Measurements from ENCODE around the gene SLC25A34.
"Not testable (repeated sequence)": the region's sequence is repeated elsewhere in the genome, so short reads cannot be mapped to it uniquely, and the experiment has no call there.

Gene SLC25A34

DNA sequence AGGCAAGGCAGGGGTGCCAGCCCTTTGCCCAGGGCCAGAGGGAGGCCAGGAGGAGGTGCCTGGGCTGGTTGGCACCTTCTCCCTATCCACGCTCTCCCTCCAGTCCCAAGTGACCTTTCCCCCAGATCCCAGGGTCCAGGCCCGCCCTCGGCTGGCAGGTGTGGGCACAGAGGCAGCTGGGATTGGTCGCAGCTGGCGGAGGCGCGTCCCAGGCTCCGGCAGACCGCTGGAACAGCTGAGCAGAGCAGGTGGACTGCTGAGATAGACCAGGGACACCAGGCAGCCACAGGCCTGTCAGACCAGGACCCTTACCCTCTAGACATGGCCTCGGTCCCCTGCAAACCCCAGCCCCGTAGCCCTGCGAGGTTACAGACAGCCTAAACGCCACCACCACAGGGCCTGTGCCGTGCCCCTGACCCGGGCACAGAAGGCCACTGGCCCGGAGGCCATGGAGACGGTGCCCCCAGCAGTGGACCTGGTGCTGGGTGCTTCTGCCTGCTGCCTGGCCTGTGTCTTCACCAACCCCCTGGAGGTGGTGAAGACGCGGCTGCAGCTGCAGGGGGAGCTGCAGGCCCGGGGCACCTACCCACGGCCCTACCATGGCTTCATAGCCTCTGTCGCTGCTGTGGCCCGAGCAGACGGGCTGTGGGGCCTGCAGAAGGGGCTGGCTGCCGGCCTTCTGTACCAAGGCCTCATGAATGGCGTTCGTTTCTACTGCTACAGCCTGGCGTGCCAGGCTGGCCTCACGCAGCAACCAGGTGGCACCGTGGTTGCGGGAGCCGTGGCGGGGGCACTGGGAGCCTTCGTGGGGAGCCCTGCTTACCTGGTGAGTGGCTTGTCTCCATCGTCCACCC, at the start of gene SLC25A34:
Gene SLC25A34 (plus strand): TSS at position 221 of the 854 bp plus-strand sequence. CDS start 228 bp downstream, at position 449.
- DNase-seq, result peak; percentile 90

DNA sequence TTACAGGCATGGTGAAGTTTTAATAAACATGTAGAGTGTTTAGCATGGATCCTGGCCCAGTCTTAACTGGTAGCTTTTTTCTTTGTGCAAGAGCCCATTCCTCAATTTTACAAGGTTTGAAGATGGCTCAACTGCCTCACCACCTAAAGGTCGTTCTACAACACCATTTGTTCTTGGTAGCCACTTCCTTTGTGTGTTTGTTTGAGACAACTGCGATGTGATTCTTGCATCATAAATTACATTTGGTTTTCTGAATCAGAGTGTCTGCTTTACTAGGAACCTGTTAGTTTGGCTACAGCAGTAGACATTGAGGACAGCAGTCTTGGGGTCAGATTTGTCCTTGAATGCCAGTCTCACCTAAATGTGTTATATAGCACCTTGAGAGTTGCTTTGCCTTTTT, 48.6 kb upstream of the SLC25A34 start:
- no peak for DNase-seq

DNA sequence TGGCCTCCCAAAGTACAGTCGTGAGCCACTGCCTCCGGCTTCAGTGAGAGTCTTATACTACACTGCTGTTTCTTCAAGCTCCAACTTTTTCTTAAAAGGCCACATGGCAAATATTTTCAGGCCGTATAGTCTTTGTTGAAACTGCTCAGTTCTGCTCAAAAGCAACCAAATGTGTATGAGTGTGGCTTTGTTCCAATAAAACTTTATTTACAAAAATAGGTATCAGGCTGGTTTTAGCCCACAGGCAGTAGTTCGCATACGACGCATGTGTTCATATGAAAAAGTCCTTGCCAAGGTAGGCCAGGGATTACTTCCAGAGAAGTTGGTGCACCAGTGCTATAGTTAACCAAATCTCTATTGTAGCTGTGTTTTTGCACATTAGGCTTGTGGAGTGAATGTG, 45.7 kb upstream of the SLC25A34 start:
- no peak for DNase-seq

DNA sequence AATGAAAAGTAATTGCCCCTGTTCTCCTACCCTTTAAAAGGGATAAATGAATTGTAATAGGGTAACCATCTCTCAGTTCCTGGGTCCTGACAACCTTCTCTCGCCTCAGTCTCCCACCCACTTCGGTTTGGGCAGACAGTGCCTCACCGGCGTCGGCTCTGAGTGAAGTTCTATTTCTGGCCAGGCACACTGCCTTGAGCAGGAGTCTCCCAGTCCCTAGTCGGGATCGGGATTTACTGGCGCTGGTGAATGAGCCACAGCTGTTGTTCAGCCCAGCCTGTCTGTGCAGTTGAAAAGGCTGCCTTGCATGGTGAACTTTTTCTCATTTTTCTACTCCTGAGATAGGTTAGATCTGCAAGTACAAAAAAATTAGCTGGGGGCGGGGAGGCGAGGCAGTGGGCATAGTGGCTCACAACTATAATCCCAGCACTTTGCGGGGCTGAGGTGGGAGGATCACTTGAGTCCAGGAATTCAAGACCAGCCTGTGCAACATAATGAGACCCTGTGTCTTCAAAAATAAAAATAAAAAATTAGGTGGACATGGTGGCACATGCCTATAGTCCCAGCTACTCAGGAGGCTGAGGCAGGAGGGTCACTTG, 44.5 kb upstream of the SLC25A34 start:
- no peak for DNase-seq

DNA sequence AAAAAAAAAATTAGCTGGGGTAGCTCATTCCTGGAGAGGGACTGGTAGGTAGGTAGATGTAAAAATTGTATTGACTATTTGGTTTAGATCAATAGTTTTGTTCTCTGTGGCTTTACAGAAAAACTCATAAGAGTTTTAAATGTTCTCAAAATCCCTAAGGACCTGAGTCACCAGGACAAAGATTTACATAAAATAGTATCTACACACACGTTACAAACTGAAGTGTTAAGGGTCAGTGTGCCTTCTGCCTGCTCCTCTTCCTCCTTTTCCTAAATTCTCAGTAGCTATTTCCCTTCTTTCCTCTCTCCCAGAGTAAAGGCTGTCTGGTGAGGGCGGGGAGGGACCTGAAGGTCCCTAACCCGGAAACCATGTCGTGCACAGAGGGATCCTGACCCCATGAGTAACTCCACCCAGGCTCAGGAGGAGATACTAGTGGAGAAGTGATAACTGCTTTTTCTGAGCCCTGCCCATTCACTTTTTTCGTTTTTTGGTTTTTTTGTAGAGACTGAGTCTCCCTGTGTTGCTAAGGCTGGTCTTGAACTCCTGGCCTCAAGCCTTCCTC, 43.9 kb upstream of the SLC25A34 start:
- DNase-seq, result no peak

DNA sequence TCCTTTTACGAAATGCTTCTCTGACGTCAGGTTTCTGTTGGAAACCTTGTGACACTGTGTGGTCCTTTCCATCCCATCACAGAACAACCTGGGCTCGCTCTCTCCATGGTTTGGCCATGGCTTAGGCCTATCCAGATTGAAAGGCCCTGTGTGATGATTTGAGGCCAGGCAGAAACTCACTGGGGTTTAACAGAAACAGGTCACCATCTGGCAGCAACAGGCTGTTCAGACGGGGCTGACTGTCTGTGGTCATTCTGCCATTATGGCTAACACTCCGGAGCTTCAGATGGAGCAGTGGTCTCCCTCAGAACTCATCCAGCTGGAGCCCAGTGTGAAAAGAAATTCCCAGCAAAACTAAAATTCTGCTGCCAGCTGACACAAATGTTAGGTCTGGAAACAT, 42.7 kb upstream of the SLC25A34 start:
- DNase-seq, result no peak

DNA sequence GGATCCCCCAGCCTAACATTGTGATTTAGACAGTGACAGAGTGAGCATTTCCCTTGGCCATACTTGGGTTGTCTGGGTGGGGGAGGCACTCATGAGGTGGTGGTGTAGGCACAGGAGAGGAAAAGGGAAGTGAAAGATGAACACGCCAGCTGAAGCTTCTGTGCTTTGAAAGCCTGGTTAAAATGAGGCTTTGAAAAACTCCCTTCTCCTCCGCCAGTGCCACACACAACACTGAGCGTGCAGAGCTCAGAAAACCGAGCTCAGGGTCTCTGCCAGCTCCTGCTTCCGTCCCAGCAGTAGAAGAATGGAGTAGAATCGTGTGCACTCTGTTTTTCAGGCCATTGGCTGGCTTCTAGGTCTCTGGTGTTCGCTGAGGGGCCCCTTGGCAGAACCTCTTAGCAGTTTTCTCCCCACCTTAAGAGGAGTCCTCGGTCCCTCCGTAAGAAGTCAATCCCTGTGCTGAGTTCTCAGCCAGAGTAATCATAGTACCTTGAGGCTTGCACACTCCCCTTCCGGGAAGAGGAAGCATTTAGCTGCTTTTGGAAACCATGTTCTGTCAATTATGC, 39.0 kb upstream of the SLC25A34 start:
- DNase-seq, result no peak

DNA sequence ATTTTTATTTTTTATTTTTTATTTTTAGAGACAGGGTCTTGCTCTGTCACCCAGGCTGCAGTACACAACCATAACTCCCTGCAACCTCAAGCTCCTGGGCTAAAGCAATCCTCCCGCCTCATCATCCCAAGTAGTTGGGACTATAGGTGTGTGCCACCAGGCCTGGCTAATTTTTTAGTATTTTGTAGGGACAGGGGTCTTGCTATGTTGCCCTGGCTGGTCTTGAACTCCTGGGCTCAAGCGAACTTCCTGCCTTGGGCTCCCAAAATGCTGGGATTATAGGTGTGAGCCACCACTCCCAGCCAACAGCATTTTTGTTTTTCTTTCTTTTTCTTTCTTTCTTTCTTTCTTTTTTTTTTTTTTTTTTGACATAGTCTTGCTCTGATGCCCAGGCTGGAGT, 37.9 kb upstream of the SLC25A34 start:
- DNase-seq, result no peak

DNA sequence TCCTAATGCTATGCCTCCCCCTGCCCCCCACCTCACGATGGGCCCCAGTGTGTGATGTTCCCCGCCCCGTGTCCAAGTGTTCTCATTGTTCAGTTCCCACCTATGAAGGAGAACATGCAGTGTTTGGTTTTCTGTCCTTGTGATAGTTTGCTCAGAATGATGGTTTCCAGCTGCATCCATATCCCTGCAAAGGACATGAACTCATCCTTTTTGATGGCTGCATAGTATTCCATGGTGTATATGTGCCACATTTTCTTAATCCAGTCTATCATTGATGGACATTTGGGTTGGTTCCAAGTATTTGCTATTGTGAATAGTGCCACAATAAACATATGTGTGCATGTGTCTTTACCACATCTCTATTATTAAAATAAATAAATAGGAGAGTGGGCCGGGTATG, 36.7 kb upstream of the SLC25A34 start:
- not testable (repeated sequence) for DNase-seq

DNA sequence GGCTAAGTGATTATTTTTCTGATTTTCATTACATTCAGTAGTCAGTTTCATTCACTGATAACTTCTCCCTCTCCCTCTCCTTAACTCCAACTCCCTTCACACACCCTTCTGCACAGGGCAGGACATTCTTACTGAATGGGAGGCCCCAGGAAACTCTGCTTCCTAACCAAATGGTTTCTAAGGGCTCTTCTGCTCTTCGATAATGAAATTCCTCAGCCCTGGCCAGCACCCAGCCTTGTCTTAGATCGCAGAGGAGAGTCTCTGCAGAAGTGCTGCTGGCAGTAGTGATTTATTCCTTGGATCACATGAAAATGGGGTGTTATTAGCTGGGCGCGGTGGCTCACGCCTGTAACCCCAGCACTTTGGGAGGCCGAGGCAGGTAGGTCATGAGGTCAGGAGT, 35.5 kb upstream of the SLC25A34 start:
- no peak for DNase-seq

DNA sequence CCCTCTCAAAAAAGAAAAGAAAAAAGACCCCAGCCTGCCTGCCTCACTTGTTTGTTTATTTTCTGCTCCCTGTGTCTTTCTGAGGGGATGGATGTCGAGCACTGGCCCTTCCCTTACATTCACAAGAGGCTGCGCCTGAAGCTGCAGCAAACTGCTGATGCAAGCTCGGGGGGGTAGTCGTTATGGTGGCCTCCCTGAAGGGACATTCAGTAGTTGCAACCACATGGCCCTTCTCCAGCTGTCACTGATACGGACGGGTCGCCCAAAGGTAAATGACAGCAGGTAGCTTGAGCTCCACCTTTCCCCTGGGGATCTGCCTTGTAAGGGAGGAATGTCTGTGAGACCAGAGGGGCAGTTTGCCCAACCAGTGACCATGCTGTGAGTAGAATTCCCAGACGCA, 34.3 kb upstream of the SLC25A34 start:
- DNase-seq, result no peak

DNA sequence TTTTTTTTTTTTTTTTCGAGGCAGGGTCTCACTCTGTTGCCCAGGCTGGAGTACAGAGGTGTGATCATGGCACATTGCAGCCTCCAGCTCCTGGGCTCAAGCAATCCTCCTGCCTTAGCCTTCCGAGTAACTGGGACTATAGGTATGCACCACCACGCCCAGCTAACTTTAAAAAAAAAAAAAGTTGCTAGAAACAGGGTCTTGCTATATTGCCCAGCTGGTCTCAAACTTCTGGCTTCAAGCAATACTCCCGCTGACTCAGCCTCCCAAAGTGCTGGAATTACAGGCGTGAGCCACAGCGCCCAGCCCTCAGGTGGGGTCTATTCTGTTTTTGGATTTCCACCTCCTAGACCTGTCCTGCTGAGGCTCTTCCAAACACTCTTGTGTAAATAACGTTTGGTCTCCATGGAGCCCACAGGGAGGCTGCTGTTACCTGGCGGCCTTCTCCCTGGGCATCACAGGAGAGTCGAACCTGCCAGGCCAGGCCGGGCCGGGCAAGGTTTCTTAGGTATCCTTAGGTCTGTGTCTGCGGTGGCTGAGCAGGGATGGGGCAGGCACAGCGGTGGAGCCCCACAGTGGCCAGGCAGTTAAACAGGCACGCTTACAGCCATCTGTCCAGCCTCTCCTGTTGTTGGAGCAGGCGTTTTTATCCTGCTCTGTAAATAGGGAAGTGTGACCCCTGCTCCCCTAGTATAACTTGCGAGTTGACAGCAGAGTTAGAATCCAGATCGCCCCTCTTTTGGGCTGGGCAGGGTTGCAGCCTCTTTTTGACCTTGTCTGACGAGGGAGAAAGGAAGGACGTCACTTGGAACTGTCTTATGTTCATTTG, 33.1 kb upstream of the SLC25A34 start:
- no peak for DNase-seq

DNA sequence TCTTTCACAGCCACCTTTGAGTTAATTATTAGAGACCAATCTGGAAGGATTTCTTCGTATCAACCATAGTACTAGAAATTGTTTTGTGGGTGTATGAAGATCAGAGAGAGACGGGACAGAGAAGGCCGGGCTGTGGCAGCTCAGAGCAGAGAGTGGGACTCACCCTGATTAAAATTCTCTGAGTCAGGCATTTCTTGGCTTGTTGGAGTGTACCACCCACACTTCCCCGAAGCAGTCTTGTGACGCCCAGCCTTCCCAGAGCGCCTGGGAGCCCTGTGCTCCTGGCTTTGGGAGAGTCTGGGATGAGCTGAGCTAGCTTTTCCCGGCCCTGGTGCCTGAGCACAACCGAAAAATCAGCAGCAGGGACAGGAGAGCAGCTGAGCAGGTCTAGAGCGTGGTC, 32.5 kb upstream of the SLC25A34 start:
- no peak for DNase-seq

DNA sequence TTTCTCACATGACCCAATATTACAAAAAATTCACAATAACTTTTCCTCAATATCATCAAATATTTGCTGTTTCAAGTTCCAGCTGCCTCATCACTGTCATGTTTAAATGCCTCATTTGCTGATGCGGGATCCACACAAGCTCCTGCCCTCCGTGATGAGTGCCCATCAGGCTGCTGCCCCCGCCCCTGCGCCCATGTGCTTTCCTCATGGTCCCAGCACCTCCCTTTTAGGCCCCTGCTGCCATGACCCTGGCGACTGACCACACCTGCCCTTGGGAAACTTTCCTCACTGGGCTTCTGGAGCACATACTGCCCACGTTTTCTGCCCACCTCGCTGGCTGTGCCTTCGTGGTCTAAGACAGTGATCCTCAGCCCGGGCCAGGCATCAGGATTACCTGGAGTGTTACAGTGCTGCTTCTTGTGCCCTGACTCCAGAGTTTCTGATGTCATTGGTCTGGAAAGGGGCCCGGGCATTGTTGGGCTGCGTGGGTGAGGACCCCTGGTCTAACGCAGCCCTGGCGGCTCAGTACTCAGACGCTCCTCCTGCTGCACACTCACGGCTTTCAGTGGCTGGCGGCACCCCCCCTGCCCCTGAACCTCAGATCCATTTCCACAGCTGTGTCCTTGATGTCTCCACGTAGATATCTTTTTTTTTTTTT, 31.4 kb upstream of the SLC25A34 start:
- DNase-seq, result no peak

DNA sequence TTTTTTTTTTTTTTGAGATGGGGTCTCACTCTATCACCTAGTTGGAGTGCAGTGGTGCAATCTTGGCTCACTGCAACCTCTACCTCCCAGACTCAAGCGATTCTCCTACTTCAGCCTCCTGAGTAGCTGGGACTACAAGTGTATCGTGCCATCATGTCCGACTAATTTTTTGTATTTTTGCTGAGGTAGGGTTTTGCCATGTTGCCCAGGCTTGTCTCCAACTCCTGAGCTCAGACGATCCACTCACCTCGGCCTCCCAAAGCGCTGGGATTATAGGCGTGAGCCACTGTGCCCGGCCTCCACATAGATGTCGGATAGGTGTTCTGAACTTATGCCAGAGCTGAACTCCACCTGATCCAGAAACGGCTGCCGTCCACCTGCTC, 30.9 kb upstream of the SLC25A34 start:
- no peak for DNase-seq

DNA sequence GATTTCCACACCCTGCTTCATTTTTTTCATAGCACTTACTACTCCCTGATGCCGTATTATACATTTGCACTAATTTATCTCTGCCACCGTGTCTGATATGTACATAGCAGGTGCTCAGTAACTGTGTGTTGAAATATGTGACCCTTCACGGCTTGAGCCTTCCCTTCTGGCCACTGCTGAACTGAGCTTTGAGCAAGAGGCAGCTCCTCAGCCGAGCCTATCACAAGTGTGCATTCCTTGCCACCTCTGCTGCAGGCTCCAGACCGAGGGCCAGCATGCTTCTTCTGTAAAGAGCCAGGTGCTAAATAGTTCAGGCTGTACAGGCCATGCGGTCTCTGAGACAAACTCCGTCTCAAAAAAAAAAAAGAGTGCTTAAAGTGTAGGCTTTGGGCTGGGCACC, 29.3 kb upstream of the SLC25A34 start:
- no peak for DNase-seq

DNA sequence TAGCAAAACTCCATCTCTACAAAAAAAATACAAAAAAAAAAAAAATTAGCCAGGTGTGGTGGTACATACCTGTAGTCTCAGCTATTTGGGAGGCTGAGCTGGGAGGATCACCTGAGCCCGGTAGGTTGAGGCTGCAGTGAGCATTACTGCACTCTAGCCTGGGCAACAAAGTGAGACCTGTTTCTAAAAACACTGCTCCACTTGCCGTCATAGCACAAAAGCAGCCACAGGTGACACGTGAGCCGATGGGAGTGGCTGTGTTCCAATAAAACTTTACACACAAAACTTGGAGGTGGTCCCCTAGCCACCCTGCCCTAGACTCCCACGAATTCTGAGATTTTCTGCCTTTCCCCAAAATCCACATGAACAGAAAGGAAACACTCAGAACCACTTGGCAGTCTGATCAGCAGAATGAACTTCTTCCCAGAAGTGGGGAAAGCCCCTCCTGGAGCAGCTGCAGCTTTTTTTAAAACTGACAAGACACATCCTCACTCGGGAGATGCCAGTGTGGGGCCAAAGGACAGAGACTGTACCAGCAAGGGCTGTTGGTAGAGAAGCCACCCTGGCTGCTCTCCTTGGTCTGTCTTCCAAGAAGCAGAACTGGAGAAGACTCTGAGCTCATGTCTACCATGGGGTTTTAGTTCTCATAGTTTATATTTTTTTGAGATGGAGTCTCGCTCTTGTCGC, 28.7 kb upstream of the SLC25A34 start:
- DNase-seq, result no peak

DNA sequence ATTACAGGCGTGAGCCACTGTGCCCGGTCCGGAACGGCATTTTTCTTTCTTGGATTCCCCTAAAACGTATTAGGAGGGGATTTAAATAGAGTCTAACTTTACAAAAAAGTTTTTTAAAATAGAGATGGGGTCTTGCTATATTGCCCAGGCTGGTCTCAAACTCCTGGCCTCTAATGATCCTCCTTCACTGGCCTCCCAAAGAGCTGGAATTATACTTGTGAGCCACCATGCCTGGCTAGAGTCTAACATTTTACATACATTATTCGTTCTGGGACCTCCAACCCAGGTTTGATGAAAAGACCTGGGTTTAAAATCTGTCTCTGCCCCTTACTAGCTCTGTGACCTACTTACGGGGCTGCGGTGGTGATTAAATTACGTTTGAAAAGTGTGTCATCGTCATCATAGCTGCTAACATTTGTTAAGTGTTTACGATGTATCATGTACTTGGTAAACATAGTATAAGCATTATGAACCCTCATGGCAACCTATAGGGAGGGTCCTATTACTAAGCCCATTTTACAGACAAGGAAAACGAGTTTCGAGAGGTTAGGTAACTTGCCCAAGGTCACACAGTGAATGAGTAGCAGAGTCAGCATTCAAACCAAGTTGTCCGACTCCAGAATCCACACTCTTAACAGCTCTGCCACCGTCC, 27.4 kb upstream of the SLC25A34 start:
- no peak for DNase-seq

DNA sequence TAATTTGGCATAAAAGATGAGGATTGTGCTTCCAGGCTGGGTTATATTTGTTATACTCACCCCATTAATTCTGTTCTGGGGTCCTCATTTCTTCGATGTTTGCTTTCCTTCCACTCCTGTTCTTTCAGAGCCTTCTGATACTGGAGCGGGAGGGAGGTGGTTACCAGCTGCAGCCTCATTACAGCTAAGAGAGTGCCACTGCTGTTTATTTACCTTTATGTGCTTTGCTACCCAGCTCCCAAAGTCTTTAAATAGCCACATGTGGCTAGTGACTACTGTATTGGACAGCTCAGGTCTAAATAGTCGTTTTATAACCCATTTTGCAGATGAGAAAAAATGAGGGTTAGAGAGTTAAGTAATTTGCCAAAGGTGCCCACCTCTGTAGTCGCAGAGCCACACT, 26.8 kb upstream of the SLC25A34 start:
- no peak for DNase-seq

DNA sequence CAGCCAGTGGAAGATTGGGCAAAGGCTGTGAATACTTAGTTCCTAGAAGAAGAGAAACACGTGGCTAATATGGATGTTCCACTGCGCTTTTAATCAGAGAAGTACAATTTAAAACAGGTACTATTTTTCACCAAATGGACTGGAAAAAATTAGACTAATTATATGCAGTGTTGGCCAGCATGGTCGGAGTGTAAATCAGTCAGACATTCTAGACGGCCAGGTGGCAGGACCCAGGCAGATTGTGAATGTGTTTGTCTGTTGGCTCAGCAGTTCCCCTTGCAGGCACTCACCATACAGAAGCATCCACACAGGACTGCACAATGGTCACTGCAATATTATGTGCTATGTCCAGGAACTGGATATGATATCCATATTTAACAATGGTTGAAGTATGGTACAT, 23.9 kb upstream of the SLC25A34 start:
- no peak for DNase-seq

DNA sequence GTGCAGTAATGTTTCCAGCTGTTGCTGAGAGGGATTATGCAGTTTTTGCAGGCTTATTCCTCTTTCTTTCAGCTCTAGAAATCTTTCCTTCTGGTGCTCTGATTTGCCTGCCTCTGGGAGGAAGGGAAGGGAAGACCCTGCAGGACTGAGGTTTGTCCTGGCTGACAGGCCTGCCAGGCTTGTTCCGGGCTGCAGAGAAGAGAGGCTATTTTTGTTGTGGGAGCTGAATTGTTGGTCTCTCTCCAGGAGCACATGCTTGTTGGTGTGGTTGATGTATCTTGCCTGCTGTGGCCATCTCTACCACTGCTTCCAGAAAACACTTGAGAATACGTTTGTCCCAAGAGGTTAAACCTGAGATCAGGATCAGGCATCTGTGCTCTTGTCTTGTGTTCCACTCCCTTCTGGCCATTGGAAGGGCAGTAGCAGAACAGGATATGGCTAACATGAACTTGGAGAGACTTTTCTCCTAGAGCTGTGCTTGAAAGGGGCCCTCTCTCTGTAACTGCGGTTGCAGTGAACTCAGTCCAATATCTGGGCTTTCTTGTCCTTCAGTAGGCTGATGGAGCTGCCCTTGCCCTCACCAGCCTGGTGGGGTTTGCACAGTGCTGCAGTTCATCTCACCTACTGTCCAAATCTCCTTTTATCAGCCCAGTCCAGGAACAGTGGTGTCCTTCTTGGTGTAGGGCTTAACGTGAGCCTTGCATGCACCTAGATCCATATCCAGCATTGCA, 21.5 kb upstream of the SLC25A34 start:
- DNase-seq, result no peak
